Uterine smooth muscle cell (primary cell): ENCODE measurements around the gene NARS2. TPM values are rescaled to one million over a fixed set of nuclear protein-coding genes. Genes with fewer than 3 reads are reported as not detected.

Source experiments
- total RNA-seq: library from RNA; depleted of rRNA; stranded (reverse); fragments of >200 nt; gene quantifications from 2 replicates; pipeline ENCODE4 v1.2.3, GENCODE V29; 2014

NARS2 gene
- total RNA-seq: 25.0 and 34.7 TPM in 2 replicates

GRCh38 chr11:78574386-78575381 is at the start of gene NARS2:
TSS of gene NARS2 (minus strand) at chr11:78574864. CDS start at chr11:78574488, 376 bp downstream.

GRCh38 chr11:78417175-78417887 is 157.3 kb downstream of the NARS2 start, which contains the start of gene GAB2:
TSS of gene GAB2 (minus strand) at chr11:78417820. CDS start at chr11:78417720, 100 bp downstream.

Other genes with a start within 250 kb of the NARS2 start
- gene GAB2, start 157.0 kb downstream of the NARS2 start, total RNA-seq: 8.3 and 11.2 TPM in 2 replicates